GM06990 (cell line): ENCODE results near the gene DIRAS1.

Experiments used
- DNase-seq: peaks from one replicate; pipeline ENCODE4 v3.0.0-alpha.2; 2011; ENCODE audit not compliant: insufficient read length; ENCODE audit errors: extremely low read depth
- H3K27me3 ChIP-seq: replicated peaks from 2 replicates; pipeline ENCODE4 v1.6.0; 2011; ENCODE audit warnings: low read length; ENCODE audit not compliant: control insufficient read depth, insufficient read depth
- H3K36me3 ChIP-seq: 2 replicates; pipeline ENCODE4 v1.5.1; 2011; ENCODE audit warnings: low read length; ENCODE audit not compliant: control insufficient read depth, insufficient read depth
- H3K4me3 ChIP-seq: replicated peaks from 2 replicates; pipeline ENCODE4 v1.5.1; 2011; ENCODE audit warnings: low read depth, mild to moderate bottlenecking, control low read depth, low read length
- CTCF ChIP-seq: IDR thresholded peaks from 2 replicates; pipeline ENCODE4 v1.5.1; 2011; ENCODE audit warnings: low read length, control low read depth, mild to moderate bottlenecking, inconsistent platforms; ENCODE audit not compliant: insufficient read depth, poor library complexity, severe bottlenecking

DIRAS1 gene

DNA sequence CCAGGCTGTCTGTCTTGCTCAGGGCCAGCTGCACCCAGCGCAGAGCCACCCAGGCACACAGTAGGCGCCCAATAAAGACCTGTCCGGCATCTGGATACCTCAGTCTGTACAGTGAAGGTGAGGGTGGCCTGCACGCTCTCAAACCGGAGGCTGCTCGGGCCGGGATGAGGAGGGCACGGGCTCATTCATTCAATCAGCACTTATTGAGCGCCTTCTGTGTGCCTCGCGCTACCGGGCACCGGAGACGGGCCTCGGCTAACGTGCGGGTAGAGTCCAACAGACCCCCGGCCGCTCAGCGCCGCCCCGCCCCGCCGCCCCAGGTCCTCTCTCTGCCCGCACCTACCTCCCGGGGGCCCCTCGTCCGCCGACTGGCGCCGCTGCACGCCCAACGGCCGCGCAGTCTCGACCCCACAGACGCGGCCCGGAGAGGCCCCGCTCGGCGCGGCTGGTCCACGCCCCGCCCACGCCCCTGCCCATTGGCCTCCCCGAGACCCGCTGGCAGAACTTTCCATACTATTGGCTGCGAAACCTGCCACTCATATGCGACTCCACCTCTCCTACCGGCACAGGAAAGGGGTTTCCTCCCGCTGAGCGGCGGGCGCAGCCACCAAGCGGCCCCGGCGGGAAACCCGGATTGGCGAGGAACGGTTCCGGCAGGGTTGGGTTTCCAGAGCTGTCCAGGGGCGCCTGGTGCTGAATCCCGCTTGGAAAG is 18.6 kb upstream of the DIRAS1 start, which contains the start of gene SLC39A3:
TSS of gene SLC39A3 (minus strand) at position 416 of the 712 bp plus-strand sequence. CDS start 2,760 bp downstream, outside the sequence.
- H3K27me3 ChIP-seq = no peaks in the 10 kb centered on the region
- TF ChIP-seq CTCF = no peak
- peak; percentile 92 for DNase-seq
- peak within 1 kb of the TSS; percentile 96 for H3K4me3 ChIP-seq
- H3K36me3 ChIP-seq = peaks cover 23% of the 10 kb centered on the region

DNA sequence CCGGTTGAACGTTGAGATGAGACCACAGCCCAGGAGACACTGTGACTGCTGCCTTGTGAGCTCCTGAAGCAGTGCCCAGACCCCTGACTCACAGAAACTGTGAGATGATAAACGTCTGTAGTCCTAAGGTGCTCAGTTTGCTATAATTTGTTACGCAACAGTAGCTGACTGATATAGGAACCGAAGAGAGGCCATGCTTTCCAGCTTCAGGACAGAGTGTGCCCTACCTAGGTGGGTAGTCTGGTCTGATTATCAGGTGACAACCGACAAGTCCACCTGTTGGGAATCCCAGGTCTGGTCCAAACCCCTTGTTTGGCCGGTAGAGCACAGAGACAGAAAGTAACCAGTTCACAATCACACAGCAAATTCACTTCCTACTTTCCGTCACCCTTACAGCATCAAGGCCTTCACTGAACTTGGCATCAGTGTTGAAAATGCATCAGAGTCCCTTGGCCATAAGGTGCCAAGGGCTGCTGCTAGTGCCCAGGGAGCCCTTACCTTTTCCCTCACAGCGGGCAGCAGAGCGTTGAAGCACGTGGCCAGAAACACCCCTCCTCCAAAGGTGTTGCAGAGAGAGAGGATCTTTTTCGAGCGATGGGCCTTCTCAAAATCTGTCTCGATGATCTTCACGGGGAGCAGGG is 15.5 kb upstream of the DIRAS1 start:
- no peak for DNase-seq
- H3K27me3 ChIP-seq = no peaks in the 10 kb centered on the region
- H3K36me3 ChIP-seq = peaks cover 30% of the 10 kb centered on the region
- no peak for TF ChIP-seq CTCF
- no peak overlapping the region for H3K4me3 ChIP-seq

- H3K27me3 ChIP-seq = no peaks in the 10 kb centered on the region
- no peak for TF ChIP-seq CTCF
- H3K4me3 ChIP-seq = no peak overlapping the region
- DNase-seq = no peak
- H3K36me3 ChIP-seq = peaks cover 30% of the 10 kb centered on the region
Measured at GRCh38 chr19:2735374-2735773, 14.2 kb upstream of the DIRAS1 start.

- H3K4me3 ChIP-seq = no peak overlapping the region
- H3K27me3 ChIP-seq = no peaks in the 10 kb centered on the region
- no peak for TF ChIP-seq CTCF
- peaks cover 30% of the 10 kb centered on the region for H3K36me3 ChIP-seq
- DNase-seq = no peak
Measured at GRCh38 chr19:2734589-2735288, 13.6 kb upstream of the DIRAS1 start.

- DNase-seq = no peak
Measured at GRCh38 chr19:2733930-2734588, 12.9 kb upstream of the DIRAS1 start.

More at GRCh38 chr19:2733930-2734588, 12.9 kb upstream of the DIRAS1 start:
- no peak overlapping the region for H3K4me3 ChIP-seq
- TF ChIP-seq CTCF = no peak
- peaks cover 30% of the 10 kb centered on the region for H3K36me3 ChIP-seq
- no peaks in the 10 kb centered on the region for H3K27me3 ChIP-seq
